HepG2 (cell line): ENCODE measurements around the gene HOXC11.

ENCODE experiments used
- MYC ChIP-seq: sonication (generic); formaldehyde crosslinking; IDR thresholded peaks from 2 replicates; pipeline ENCODE4 v1.9.0; 2021; ENCODE audit warnings: missing genetic modification reagents, borderline replicate concordance
- NFIC ChIP-seq: IDR thresholded peaks from 2 replicates; pipeline ENCODE4 v1.6.1; 2012; ENCODE audit warnings: mild to moderate bottlenecking, low read length, inconsistent platforms
- POLR2A ChIP-seq, 2 experiments: IDR thresholded peaks; 2 replicates each; pipeline ENCODE4 v1.6.1; 2011; ENCODE audit warnings: low read depth in 2 of 2, low read length in 2 of 2, mild to moderate bottlenecking in 1 of 2, moderate library complexity in 1 of 2; ENCODE audit not compliant: insufficient read depth in 1 of 2
- RAD21 ChIP-seq: fragments of 450-650 bp; formaldehyde crosslinking; IDR thresholded peaks from 2 replicates; pipeline ENCODE4 v1.5.0; 2020; ENCODE audit warnings: mild to moderate bottlenecking
- ZNF235 ChIP-seq: sonication (generic); formaldehyde crosslinking; IDR thresholded peaks from 2 replicates; pipeline ENCODE4 v1.8.1; 2023; ENCODE audit warnings: mild to moderate bottlenecking, missing genetic modification reagents, borderline replicate concordance

DNA sequence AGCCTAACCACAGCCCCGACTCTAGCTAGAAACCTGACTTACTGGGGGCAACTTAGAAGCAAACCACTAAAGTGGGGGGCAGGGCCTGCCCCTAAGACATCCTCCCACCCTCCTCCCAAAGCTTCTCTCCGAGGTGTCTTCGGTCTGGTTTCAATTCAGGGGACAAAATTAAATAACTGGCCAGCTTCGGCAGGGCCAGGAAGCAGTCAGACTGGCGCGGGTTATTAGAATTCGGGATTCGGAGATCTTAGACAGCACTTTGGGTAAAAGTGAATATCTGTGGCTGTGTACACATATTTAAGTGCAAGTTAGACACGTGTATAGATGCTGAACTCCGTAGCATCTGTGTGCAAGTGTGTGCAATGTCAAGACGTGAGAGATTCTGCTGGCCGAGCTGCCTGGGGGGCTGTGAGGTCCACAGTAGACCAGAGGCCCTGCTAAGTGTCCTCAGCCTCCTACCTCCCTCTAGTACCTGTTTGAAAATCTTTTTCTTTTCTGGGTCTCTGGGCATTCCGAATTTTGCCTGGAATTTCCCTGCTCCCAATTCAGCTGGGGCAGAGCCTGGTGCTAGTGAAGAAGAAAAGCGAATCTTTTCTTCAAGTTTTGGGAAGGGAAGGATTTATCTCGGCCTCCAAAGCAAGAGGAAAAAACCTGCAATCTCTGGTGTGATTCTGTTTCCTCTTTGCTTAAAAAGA is 8.0 kb downstream of the HOXC11 start:
- TF ChIP-seq ZNF235 (CRISPR knock-in tag) (no peak), POLR2A (IDR thresholded peaks at IDR 0.05; ENCODE audit: insufficient read depth in 1 of 2, low read depth in 2 of 2, low read length in 2 of 2) (no peak), RAD21 (CRISPR knock-in tag) (no peak), NFIC (no peak), MYC (CRISPR knock-in tag) (no peak)
